CD14-positive monocyte (primary cell): ENCODE measurements around the gene SYP. TPM values are rescaled to one million over a fixed set of nuclear protein-coding genes. Genes with fewer than 3 reads are reported as not detected.

Experiments used
- DNase-seq, 3 donors: peaks; one replicate each; pipeline ENCODE4 v3.0.0-alpha.2; 2011 to 2022
- H2AFZ ChIP-seq: 2 replicates; pipeline ENCODE4 v1.6.0; 2012; ENCODE audit warnings: mild to moderate bottlenecking, low read depth, low read length, inconsistent platforms; ENCODE audit not compliant: insufficient read depth, poor library complexity, severe bottlenecking
- H3K27ac ChIP-seq, 2 donors: 1 replicate in 1 of 2; 2 replicates in 1 of 2; pipeline ENCODE4 v1.5.1; 2012 to 2013; ENCODE audit warnings: low read length in 2 of 2, control low read depth in 1 of 2, inconsistent platforms in 1 of 2, low read depth in 1 of 2, mild to moderate bottlenecking in 1 of 2
- H3K27me3 ChIP-seq, 2 donors: one replicate each; pipeline versions ENCODE4 v1.6.0 to v1.6.1; 2011 to 2013; ENCODE audit warnings: low read length in 2 of 2; ENCODE audit not compliant: control insufficient read depth in 2 of 2, insufficient read depth in 2 of 2
- H3K36me3 ChIP-seq, 2 donors: replicated peaks in 1 of 2; 1 replicate in 1 of 2; 2 replicates in 1 of 2; pipeline versions ENCODE4 v1.5.1 to v1.6.1; 2012 to 2013; ENCODE audit warnings: low read length in 2 of 2, control low read depth in 1 of 2, inconsistent platforms in 1 of 2, mild to moderate bottlenecking in 1 of 2; ENCODE audit not compliant: insufficient read depth in 2 of 2, control insufficient read depth in 1 of 2
- H3K4me1 ChIP-seq, 2 donors: 1 replicate in 1 of 2; 2 replicates in 1 of 2; pipeline versions ENCODE4 v1.5.1 to v1.6.1; 2012 to 2013; ENCODE audit warnings: low read length in 2 of 2, control low read depth in 1 of 2, inconsistent platforms in 1 of 2, mild to moderate bottlenecking in 1 of 2, moderate library complexity in 1 of 2; ENCODE audit not compliant: insufficient read depth in 2 of 2, control insufficient read depth in 1 of 2
- H3K4me2 ChIP-seq: replicated peaks from 2 replicates; pipeline ENCODE3; 2012; ENCODE audit warnings: low read length, moderate library complexity, mild to moderate bottlenecking; ENCODE audit not compliant: poor library complexity, severe bottlenecking; ENCODE audit errors: extremely low read depth
- H3K4me3 ChIP-seq, 3 experiments: fragments of 200-600 bp in 1 of 3; sonication (generic) in 1 of 3; replicated peaks in 1 of 3; 1 replicate in 2 of 3; 2 replicates in 1 of 3; pipeline ENCODE4 v1.5.1; 2011 to 2013; ENCODE audit warnings: low read length in 3 of 3, mild to moderate bottlenecking in 3 of 3, control low read depth in 2 of 3, low read depth in 2 of 3, inconsistent platforms in 1 of 3, moderate library complexity in 1 of 3
- H3K79me2 ChIP-seq: 2 replicates; pipeline ENCODE4 v1.6.0; 2012; ENCODE audit warnings: mild to moderate bottlenecking, control low read depth, inconsistent platforms, low read length, moderate library complexity; ENCODE audit not compliant: insufficient read depth
- H3K9ac ChIP-seq: 2 replicates; pipeline ENCODE4 v1.6.0; 2017; ENCODE audit warnings: low read length, mild to moderate bottlenecking; ENCODE audit not compliant: insufficient read depth, poor library complexity, severe bottlenecking
- H3K9me3 ChIP-seq, 2 donors: replicated peaks in 1 of 2; 1 replicate in 1 of 2; 2 replicates in 1 of 2; pipeline versions ENCODE4 v1.5.1 to v1.6.1; 2012 to 2013; ENCODE audit warnings: low read length in 2 of 2, control low read depth in 1 of 2; ENCODE audit not compliant: control insufficient read depth in 1 of 2, insufficient read depth in 1 of 2
- H4K20me1 ChIP-seq: 2 replicates; pipeline ENCODE4 v1.6.0; 2012; ENCODE audit warnings: mild to moderate bottlenecking, low read length, control low read depth, moderate library complexity; ENCODE audit not compliant: insufficient read depth
- H3K27ac Mint-ChIP-seq, 7 donors: one replicate each; pipeline ENCODE4 v1.8.0; 2020; ENCODE audit warnings: mild to moderate bottlenecking in 7 of 7, mixed read lengths in 7 of 7, moderate library complexity in 6 of 7, inconsistent platforms in 2 of 7
- H3K27me3 Mint-ChIP-seq, 3 donors: one replicate each; pipeline ENCODE4 v1.8.0; 2021 to 2022; ENCODE audit warnings: low read depth in 3 of 3, mild to moderate bottlenecking in 3 of 3, mixed read lengths in 3 of 3, moderate library complexity in 3 of 3, inconsistent platforms in 1 of 3
- H3K36me3 Mint-ChIP-seq, 2 donors: one replicate each; pipeline ENCODE4 v1.8.0; 2020; ENCODE audit warnings: mixed read lengths in 2 of 2, inconsistent platforms in 1 of 2, mild to moderate bottlenecking in 1 of 2
- H3K4me1 Mint-ChIP-seq: one replicate; pipeline ENCODE4 v1.8.0; 2020; ENCODE audit warnings: mild to moderate bottlenecking, mixed read lengths
- H3K4me3 Mint-ChIP-seq, 2 donors: one replicate each; pipeline ENCODE4 v1.8.0; 2020; ENCODE audit warnings: mild to moderate bottlenecking in 2 of 2, mixed read lengths in 2 of 2, moderate library complexity in 1 of 2
- H3K9me3 Mint-ChIP-seq, 7 donors: one replicate each; pipeline ENCODE4 v1.8.0; 2020 to 2022; ENCODE audit warnings: mixed read lengths in 7 of 7, mild to moderate bottlenecking in 6 of 7, moderate library complexity in 6 of 7, inconsistent platforms in 2 of 7
- CTCF ChIP-seq: fragments of 200-600 bp; IDR thresholded peaks from one replicate; pipeline ENCODE4 v1.8.0; 2022; ENCODE audit warnings: antibody characterized with exemption, mild to moderate bottlenecking
- WGBS: methylation state at CpG from one replicate; pipeline ENCODE4 v1.1.5; 2013; ENCODE audit warnings: missing lambda C conversion rate; ENCODE audit not compliant: insufficient coverage; 5-methylcytosine and 5-hydroxymethylcytosine counted together
- intact Hi-C, 2 donors: fragments of 100-400 bp; cut with micrococcal nuclease; formaldehyde crosslinking; loops; one replicate each; pipeline versions ENCODE4 v1.15.0 to v1.15.1; 2023
- polyA plus RNA-seq, 3 donors: library from polyadenylated mRNA; depleted of rRNA in 1 of 3; unstranded in 2 of 3; stranded (reverse) in 1 of 3; fragments of 300-500 nt in 2 of 3; fragments of >200 nt in 1 of 3; fragmentation: Illumina TruSeq in 2 of 3; gene quantifications; 1 replicate in 2 of 3; 2 replicates in 1 of 3; pipeline ENCODE4 v1.2.3, GENCODE V29; 2012 to 2021

The SYP gene
- polyA plus RNA-seq, 3 donors: 0.27 to 0.69 (median 0.68) TPM

- Mint-ChIP-seq H3K27ac (peak overlapping the region in 1 of 7 donors; percentile 19), H3K36me3 (no peaks in the 10 kb centered on the region), H3K9me3 (peaks cover 0 to 9% (median 5%) of the 10 kb centered on the region in 7 donors), H3K4me3 (no peak overlapping the region), H3K4me1 (peaks cover 20% of the 10 kb centered on the region), H3K27me3 (peaks cover 0 to 2% (median 0%) of the 10 kb centered on the region in 3 donors)
- 90% methylated on average over 15 of the region's 25 CpGs for WGBS
- no peaks in the 10 kb centered on the region for H3K27me3 ChIP-seq
- no peak overlapping the region for H3K4me2 ChIP-seq
- no peak overlapping the region for H2AFZ ChIP-seq
- no peak overlapping the region for H3K27ac ChIP-seq
- no peak overlapping the region for H3K9ac ChIP-seq
- H3K4me3 ChIP-seq: no peak overlapping the region
- intact Hi-C loops: no loop called here
- DNase-seq: no peak
- no peaks in the 10 kb centered on the region for H4K20me1 ChIP-seq
- H3K9me3 ChIP-seq: no peaks in the 10 kb centered on the region
- peaks cover 15 to 20% of the 10 kb centered on the region in 2 donors for H3K4me1 ChIP-seq
- TF ChIP-seq CTCF: no peak
- no peaks in the 10 kb centered on the region for H3K79me2 ChIP-seq
- no peaks in the 10 kb centered on the region for H3K36me3 ChIP-seq
Measured at GRCh38 chrX:49157194-49157593, 42.8 kb downstream of the SYP start.

- Histone ChIP-seq H3K9ac (peak overlapping the region; percentile 79), H3K27ac (peak overlapping the region; percentile 91 to 93), H3K4me3 (peak overlapping the region; percentile 37 to 72 (median 56)), H3K4me2 (peak overlapping the region; percentile 70), H3K79me2 (no peaks in the 10 kb centered on the region), H3K4me1 (peaks cover 15 to 20% of the 10 kb centered on the region in 2 donors), H4K20me1 (no peaks in the 10 kb centered on the region), H3K9me3 (no peaks in the 10 kb centered on the region), H3K27me3 (no peaks in the 10 kb centered on the region), H3K36me3 (no peaks in the 10 kb centered on the region), H2AFZ (peak overlapping the region; percentile 76)
- peak; percentile 68 for TF ChIP-seq CTCF
- peak overlapping the region; percentile 96 to 98 (median 97) for H3K27ac Mint-ChIP-seq
- no peaks in the 10 kb centered on the region for H3K36me3 Mint-ChIP-seq
- peaks cover 0 to 13% (median 5%) of the 10 kb centered on the region in 7 donors for H3K9me3 Mint-ChIP-seq
- no peaks in the 10 kb centered on the region for H3K27me3 Mint-ChIP-seq
- WGBS: under 1% methylated on average over 35 of the region's 65 CpGs
- intact Hi-C loops: no loop called here
- peak; percentile 75 to 82 (median 81) for DNase-seq
- H3K4me1 Mint-ChIP-seq: peaks cover 20% of the 10 kb centered on the region
- H3K4me3 Mint-ChIP-seq: peak overlapping the region; percentile 82 to 91
Measured at GRCh38 chrX:49155900-49156837, 43.8 kb downstream of the SYP start.
